ENCODE measurements around the gene UNC5C. TPM values are rescaled to one million over a fixed set of nuclear protein-coding genes. Genes with fewer than 3 reads are reported as not detected.

Gene UNC5C
- total and polyA plus RNA-seq, 5 donors from 2014 or later, result 0.01 to 0.13 TPM; not detected in 3

GRCh38 chr4:95428291-95429070, 120.3 kb downstream of the UNC5C start:
- no peaks in the 10 kb centered on the region for H3K9me3 ChIP-seq (ENCODE audit: control insufficient read depth in 2 of 2, low read length in 2 of 2)
- Mint-ChIP-seq H3K27me3 (no peaks in the 10 kb centered on the region), H3K27ac (no peak overlapping the region), H3K4me3 (no peak overlapping the region), H3K4me1 (no peaks in the 10 kb centered on the region), H3K36me3 (no peaks in the 10 kb centered on the region), H3K9me3 (peaks cover 0 to 10% (median 0%) of the 10 kb centered on the region in 7 donors)
- H3K4me3 ChIP-seq (ENCODE audit: low read depth, low read length), result no peak overlapping the region
- ATAC-seq (ENCODE audit: low read depth in 2 of 2), result no peak
- no peaks in the 10 kb centered on the region for H3K36me3 ChIP-seq (ENCODE audit: control insufficient read depth, insufficient read depth, low read length)
- H3K4me1 ChIP-seq (ENCODE audit: control insufficient read depth, insufficient read depth, low read length, poor library complexity, severe bottlenecking), result no peaks in the 10 kb centered on the region
- no peaks in the 10 kb centered on the region for H3K27me3 ChIP-seq (ENCODE audit: control insufficient read depth, insufficient read depth, low read length)
- DNase-seq, result no peak
- H3K27ac ChIP-seq (ENCODE audit: insufficient read depth, low read length, poor library complexity, severe bottlenecking), result no peak overlapping the region

GRCh38 chr4:95426455-95426854, 122.3 kb downstream of the UNC5C start:
- H3K27me3 Mint-ChIP-seq, result no peaks in the 10 kb centered on the region
- DNase-seq (no peak), ATAC-seq (ENCODE audit: low read depth in 2 of 2) (no peak)
- no peak overlapping the region for H3K4me3 Mint-ChIP-seq
- Histone ChIP-seq H3K4me1 (ENCODE audit: control insufficient read depth, insufficient read depth, low read length, poor library complexity, severe bottlenecking) (no peaks in the 10 kb centered on the region), H3K4me3 (ENCODE audit: low read depth, low read length) (no peak overlapping the region), H3K27ac (ENCODE audit: insufficient read depth, low read length, poor library complexity, severe bottlenecking) (no peak overlapping the region), H3K9me3 (ENCODE audit: control insufficient read depth in 2 of 2, low read length in 2 of 2) (no peaks in the 10 kb centered on the region), H3K36me3 (ENCODE audit: control insufficient read depth, insufficient read depth, low read length) (no peaks in the 10 kb centered on the region), H3K27me3 (ENCODE audit: control insufficient read depth, insufficient read depth, low read length) (no peaks in the 10 kb centered on the region)
- H3K27ac Mint-ChIP-seq, result no peak overlapping the region
- peaks cover 0 to 10% (median 0%) of the 10 kb centered on the region in 7 donors for H3K9me3 Mint-ChIP-seq
- no peaks in the 10 kb centered on the region for H3K36me3 Mint-ChIP-seq
- H3K4me1 Mint-ChIP-seq, result no peaks in the 10 kb centered on the region

GRCh38 chr4:95422436-95422835, 126.3 kb downstream of the UNC5C start:
- H3K36me3 Mint-ChIP-seq, result no peaks in the 10 kb centered on the region
- Histone ChIP-seq H3K9me3 (ENCODE audit: control insufficient read depth in 2 of 2, low read length in 2 of 2) (no peaks in the 10 kb centered on the region), H3K4me1 (ENCODE audit: control insufficient read depth, insufficient read depth, low read length, poor library complexity, severe bottlenecking) (no peaks in the 10 kb centered on the region), H3K27ac (ENCODE audit: insufficient read depth, low read length, poor library complexity, severe bottlenecking) (no peak overlapping the region), H3K4me3 (ENCODE audit: low read depth, low read length) (no peak overlapping the region), H3K27me3 (ENCODE audit: control insufficient read depth, insufficient read depth, low read length) (no peaks in the 10 kb centered on the region), H3K36me3 (ENCODE audit: control insufficient read depth, insufficient read depth, low read length) (no peaks in the 10 kb centered on the region)
- H3K27ac Mint-ChIP-seq, result no peak overlapping the region
- H3K27me3 Mint-ChIP-seq, result no peaks in the 10 kb centered on the region
- ATAC-seq (ENCODE audit: low read depth in 2 of 2) (no peak), DNase-seq (no peak)
- H3K9me3 Mint-ChIP-seq, result peaks cover 0 to 5% (median 0%) of the 10 kb centered on the region in 7 donors
- no peak overlapping the region for H3K4me3 Mint-ChIP-seq
- H3K4me1 Mint-ChIP-seq, result no peaks in the 10 kb centered on the region

- Histone ChIP-seq H3K36me3 (ENCODE audit: control insufficient read depth, insufficient read depth, low read length) (no peaks in the 10 kb centered on the region), H3K4me3 (ENCODE audit: low read depth, low read length) (no peak overlapping the region), H3K27ac (ENCODE audit: insufficient read depth, low read length, poor library complexity, severe bottlenecking) (no peak overlapping the region), H3K27me3 (ENCODE audit: control insufficient read depth, insufficient read depth, low read length) (no peaks in the 10 kb centered on the region), H3K4me1 (ENCODE audit: control insufficient read depth, insufficient read depth, low read length, poor library complexity, severe bottlenecking) (no peaks in the 10 kb centered on the region), H3K9me3 (ENCODE audit: control insufficient read depth in 2 of 2, low read length in 2 of 2) (no peaks in the 10 kb centered on the region)
- ATAC-seq (ENCODE audit: low read depth in 2 of 2), result no peak
- peaks cover 0 to 5% (median 0%) of the 10 kb centered on the region in 7 donors for H3K9me3 Mint-ChIP-seq
- no peaks in the 10 kb centered on the region for H3K36me3 Mint-ChIP-seq
- H3K27me3 Mint-ChIP-seq, result no peaks in the 10 kb centered on the region
- H3K27ac Mint-ChIP-seq, result no peak overlapping the region
- no peak overlapping the region for H3K4me3 Mint-ChIP-seq
- no peak for DNase-seq
- H3K4me1 Mint-ChIP-seq, result no peaks in the 10 kb centered on the region
These were observed 126.9 kb downstream of the UNC5C start for GRCh38 chr4:95421869-95422268.

GRCh38 chr4:95417531-95417930, 131.2 kb downstream of the UNC5C start:
- Mint-ChIP-seq H3K4me1 (no peaks in the 10 kb centered on the region), H3K27me3 (no peaks in the 10 kb centered on the region), H3K9me3 (no peaks in the 10 kb centered on the region), H3K27ac (no peak overlapping the region), H3K36me3 (no peaks in the 10 kb centered on the region), H3K4me3 (no peak overlapping the region)
- no peaks in the 10 kb centered on the region for H3K27me3 ChIP-seq (ENCODE audit: control insufficient read depth, insufficient read depth, low read length)
- H3K4me1 ChIP-seq (ENCODE audit: control insufficient read depth, insufficient read depth, low read length, poor library complexity, severe bottlenecking), result no peaks in the 10 kb centered on the region
- H3K9me3 ChIP-seq (ENCODE audit: control insufficient read depth in 2 of 2, low read length in 2 of 2), result no peaks in the 10 kb centered on the region
- H3K36me3 ChIP-seq (ENCODE audit: control insufficient read depth, insufficient read depth, low read length), result no peaks in the 10 kb centered on the region
- H3K27ac ChIP-seq (ENCODE audit: insufficient read depth, low read length, poor library complexity, severe bottlenecking), result no peak overlapping the region
- DNase-seq (no peak), ATAC-seq (ENCODE audit: low read depth in 2 of 2) (no peak)
- H3K4me3 ChIP-seq (ENCODE audit: low read depth, low read length), result no peak overlapping the region

- Mint-ChIP-seq H3K9me3 (no peaks in the 10 kb centered on the region), H3K27ac (no peak overlapping the region), H3K4me1 (no peaks in the 10 kb centered on the region), H3K4me3 (no peak overlapping the region), H3K36me3 (no peaks in the 10 kb centered on the region), H3K27me3 (no peaks in the 10 kb centered on the region)
- H3K27ac ChIP-seq (ENCODE audit: insufficient read depth, low read length, poor library complexity, severe bottlenecking), result no peak overlapping the region
- no peaks in the 10 kb centered on the region for H3K4me1 ChIP-seq (ENCODE audit: control insufficient read depth, insufficient read depth, low read length, poor library complexity, severe bottlenecking)
- H3K4me3 ChIP-seq (ENCODE audit: low read depth, low read length), result no peak overlapping the region
- ATAC-seq (ENCODE audit: low read depth in 2 of 2) (no peak), DNase-seq (no peak)
- H3K9me3 ChIP-seq (ENCODE audit: control insufficient read depth in 2 of 2, low read length in 2 of 2), result no peaks in the 10 kb centered on the region
- H3K36me3 ChIP-seq (ENCODE audit: control insufficient read depth, insufficient read depth, low read length), result no peaks in the 10 kb centered on the region
- H3K27me3 ChIP-seq (ENCODE audit: control insufficient read depth, insufficient read depth, low read length), result no peaks in the 10 kb centered on the region
These were observed 133.4 kb downstream of the UNC5C start for GRCh38 chr4:95415346-95415771.

GRCh38 chr4:95411371-95412088, 137.2 kb downstream of the UNC5C start:
- no peak overlapping the region for H3K4me3 ChIP-seq (ENCODE audit: low read depth, low read length)
- H3K27ac ChIP-seq (ENCODE audit: insufficient read depth, low read length, poor library complexity, severe bottlenecking), result no peak overlapping the region
- no peak overlapping the region for H3K4me3 Mint-ChIP-seq
- H3K27me3 ChIP-seq (ENCODE audit: control insufficient read depth, insufficient read depth, low read length), result no peaks in the 10 kb centered on the region
- DNase-seq, result no peak
- H3K36me3 Mint-ChIP-seq, result no peaks in the 10 kb centered on the region
- no peaks in the 10 kb centered on the region for H3K9me3 Mint-ChIP-seq
- H3K4me1 ChIP-seq (ENCODE audit: control insufficient read depth, insufficient read depth, low read length, poor library complexity, severe bottlenecking), result no peaks in the 10 kb centered on the region
- ATAC-seq (ENCODE audit: low read depth in 2 of 2), result no peak
- no peaks in the 10 kb centered on the region for H3K9me3 ChIP-seq (ENCODE audit: control insufficient read depth in 2 of 2, low read length in 2 of 2)
- H3K27ac Mint-ChIP-seq, result no peak overlapping the region
- H3K4me1 Mint-ChIP-seq, result no peaks in the 10 kb centered on the region
- no peaks in the 10 kb centered on the region for H3K27me3 Mint-ChIP-seq
- H3K36me3 ChIP-seq (ENCODE audit: control insufficient read depth, insufficient read depth, low read length), result no peaks in the 10 kb centered on the region
